ENCODE measurements around the gene ULK4.

- TF ChIP-seq CTCF (IDR thresholded peaks at IDR 0.05) (no peak), POLR2A (IDR thresholded peaks at IDR 0.05) (no peak)
Observed at GRCh38 chr3:41456162-41456561, 505.7 kb downstream of the ULK4 start.

All from tibial nerve (tissue), 3 donors.